Transverse colon (tissue), 4 donors: Measurements from ENCODE around the gene OCRL.

Experiments
- CTCF ChIP-seq, 5 experiments: fragments of 200-600 bp in 3 of 5; fragments of 450-650 bp in 2 of 5; sonication (generic) in 3 of 5; IDR thresholded peaks; 1 replicate in 2 of 5; 2 replicates in 3 of 5; pipeline ENCODE4 v1.5.1; 2016 to 2017; ENCODE audit warnings: antibody characterized with exemption in 5 of 5, inconsistent platforms in 3 of 5, mild to moderate bottlenecking in 2 of 5, moderate library complexity in 1 of 5
- EP300 ChIP-seq: sonication (generic); formaldehyde crosslinking; IDR thresholded peaks from one replicate; pipeline ENCODE4 v1.6.1; 2017; ENCODE audit warnings: antibody characterized with exemption, low read depth
- POLR2A ChIP-seq: fragments of 450-650 bp; IDR thresholded peaks from one replicate; pipeline ENCODE4 v1.6.1; 2016; ENCODE audit warnings: antibody characterized with exemption, mild to moderate bottlenecking, moderate library complexity
- POLR2AphosphoS5 ChIP-seq, 3 donors: sonication (generic); formaldehyde crosslinking; IDR thresholded peaks; one replicate each; pipeline ENCODE4 v1.6.1; 2016; ENCODE audit warnings: antibody characterized with exemption in 3 of 3

GRCh38 chrX:129520151-129520550 is 19.9 kb upstream of the OCRL start:
- TF ChIP-seq CTCF (IDR thresholded peaks at IDR 0.05) (no peak), POLR2A (no peak), EP300 (no peak), POLR2AphosphoS5 (IDR thresholded peaks at IDR 0.05) (no peak)
